Activated naive CD4-positive, alpha-beta T cell treated with anti-CD3 and anti-CD28 coated beads, Interleukin-2, amount 50 U/mL, for 72 hours (primary cell): ENCODE measurements around the gene TEPSIN. TPM values are rescaled to one million over a fixed set of nuclear protein-coding genes. Genes with fewer than 3 reads are reported as not detected.
"Not testable (repeated sequence)": the region's sequence is repeated elsewhere in the genome, so short reads cannot be mapped to it uniquely, and the experiment has no call there.

Experiments used
- ATAC-seq, 2 donors: fragments of 150-1000 bp; cut with Tn5 transposase; 2 replicates each; pipeline ENCODE4 v1.10.0; 2021; ENCODE audit warnings: mild to moderate bottlenecking in 2 of 2, moderate library complexity in 2 of 2
- DNase-seq, 2 donors: peaks; one replicate each; pipeline ENCODE4 v3.0.0; 2021 to 2022; ENCODE audit warnings: low spot score in 2 of 2
- H3K27ac Mint-ChIP-seq, 2 donors: one replicate each; pipeline ENCODE4 v1.8.0; 2022; ENCODE audit warnings: mild to moderate bottlenecking in 2 of 2, mixed read lengths in 2 of 2
- H3K36me3 Mint-ChIP-seq, 2 donors: one replicate each; pipeline ENCODE4 v1.8.0; 2022; ENCODE audit warnings: mixed read lengths in 2 of 2
- H3K9me3 Mint-ChIP-seq, 2 donors: one replicate each; pipeline ENCODE4 v1.8.0; 2022; ENCODE audit warnings: mixed read lengths in 2 of 2
- total RNA-seq, 2 donors: library from RNA; stranded (reverse); gene quantifications; one replicate each; pipeline ENCODE4 v1.2.3, GENCODE V29; 2022

Gene TEPSIN
- total RNA-seq, 2 donors from 2014 or later = 23.2 to 38.7 TPM

DNA sequence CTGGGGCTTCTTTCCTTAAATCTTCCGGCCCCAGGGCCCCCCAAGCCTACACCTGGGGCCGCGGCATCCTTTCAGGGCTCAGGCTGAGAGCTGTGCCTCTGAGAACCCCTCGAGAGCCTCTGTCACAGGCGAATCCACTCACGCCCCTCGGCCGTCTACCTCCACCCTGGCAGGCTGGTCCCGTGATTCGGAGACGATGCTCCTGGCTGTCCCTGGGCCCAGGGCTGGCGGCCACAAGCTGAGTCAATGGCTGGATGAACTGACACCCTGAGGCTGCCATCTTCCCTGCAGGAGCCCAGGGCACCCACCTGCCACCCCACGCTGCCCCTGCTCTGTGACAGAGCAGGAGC lies 4.4 kb downstream of the TEPSIN start:
- no peaks in the 10 kb centered on the region for H3K9me3 Mint-ChIP-seq
- no peak for ATAC-seq
- H3K36me3 Mint-ChIP-seq = peaks cover 0 to 6% of the 10 kb centered on the region in 2 donors
- H3K27ac Mint-ChIP-seq = peak overlapping the region in 1 of 2 donors; percentile 15
- no peak for DNase-seq

DNA sequence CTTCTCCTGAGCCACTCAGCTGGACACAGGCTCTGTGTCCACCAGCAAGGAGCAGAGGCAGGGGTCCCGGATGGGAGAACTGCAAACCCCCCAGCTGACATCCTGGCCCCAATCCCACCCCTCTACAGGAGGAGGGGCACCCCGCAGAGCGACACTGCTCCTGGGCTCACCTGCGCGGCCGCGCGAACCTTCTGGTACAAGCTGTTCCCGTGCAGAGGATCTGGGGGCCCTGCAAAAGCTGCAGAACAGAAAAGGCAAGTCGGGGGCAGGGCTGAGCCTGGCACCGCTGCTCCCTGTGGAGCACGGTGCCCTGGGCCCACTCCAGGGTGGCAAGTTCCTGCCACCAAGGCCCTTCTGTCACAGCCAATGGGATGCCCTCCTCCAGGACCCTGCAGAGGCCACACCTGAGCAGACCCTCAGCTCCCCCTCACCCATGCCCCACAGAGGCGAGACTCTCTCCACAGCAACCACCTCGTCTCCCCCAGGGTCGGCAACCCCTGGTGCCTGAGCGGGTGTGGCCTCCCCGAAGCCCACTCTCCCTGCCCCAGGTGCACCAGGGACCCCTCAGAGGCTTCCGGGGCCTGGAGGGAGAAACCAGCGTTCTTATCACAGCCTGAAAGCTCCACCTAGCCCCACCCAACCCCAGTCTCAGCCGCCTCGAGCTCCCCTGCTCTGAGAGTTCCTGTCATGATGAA lies 4.9 kb downstream of the TEPSIN start:
- H3K9me3 Mint-ChIP-seq = no peaks in the 10 kb centered on the region
- no peak for ATAC-seq
- no peak for DNase-seq
- no peak overlapping the region for H3K27ac Mint-ChIP-seq
- H3K36me3 Mint-ChIP-seq = peaks cover 0 to 6% of the 10 kb centered on the region in 2 donors

DNA sequence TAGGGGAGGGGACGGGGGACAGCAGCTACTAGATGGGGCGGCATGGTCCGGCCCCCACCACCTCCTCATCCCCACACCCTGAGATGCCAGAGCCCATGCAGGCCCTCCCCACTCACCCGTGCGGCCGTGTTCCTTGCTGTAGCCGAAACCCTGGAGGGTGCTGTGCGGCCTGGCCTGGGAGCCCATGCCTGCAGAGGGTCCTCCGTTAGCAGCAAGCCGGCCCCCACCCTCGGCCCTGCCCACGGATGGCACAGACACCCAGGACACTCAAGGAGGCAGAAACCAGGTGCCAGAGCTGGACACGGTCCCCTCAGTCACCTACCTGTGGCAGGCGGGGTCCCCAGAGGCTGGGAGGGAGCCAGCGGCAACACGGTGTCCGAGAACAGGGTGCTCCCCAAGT lies 5.5 kb downstream of the TEPSIN start:
- DNase-seq = no peak
- H3K27ac Mint-ChIP-seq = no peak overlapping the region
- no peaks in the 10 kb centered on the region for H3K9me3 Mint-ChIP-seq
- peaks cover 0 to 6% of the 10 kb centered on the region in 2 donors for H3K36me3 Mint-ChIP-seq
- ATAC-seq = no peak

DNA sequence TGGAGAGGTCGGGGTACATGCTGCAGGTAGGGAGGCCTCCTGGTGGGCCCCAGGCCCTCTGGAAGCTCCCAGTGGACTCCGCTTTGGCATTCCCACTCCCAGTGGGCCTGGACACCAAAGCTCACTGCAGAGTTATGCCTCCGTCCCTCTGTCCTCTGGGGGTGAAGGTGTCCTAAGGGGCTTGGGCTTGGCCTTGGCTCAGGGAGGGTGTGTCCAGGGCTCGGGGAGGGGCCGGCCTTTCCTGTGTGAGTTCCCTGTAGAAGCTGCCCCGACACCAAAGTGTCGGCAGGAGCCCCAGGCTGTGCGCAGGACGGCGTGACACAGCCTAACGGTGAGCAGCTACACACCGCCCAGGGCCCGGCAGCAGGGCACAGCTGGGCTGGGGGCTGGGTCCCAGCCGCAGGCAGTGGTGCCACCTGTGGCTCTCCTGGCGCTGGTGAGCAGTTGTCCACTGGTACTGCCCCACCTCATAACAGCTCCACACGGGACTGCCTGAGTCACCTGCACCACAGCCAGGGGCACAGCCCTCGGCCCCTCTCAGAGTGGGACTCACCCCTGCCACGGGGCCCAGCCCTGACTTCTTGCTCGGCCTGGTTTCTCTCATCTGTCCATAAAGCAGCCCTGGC lies 6.1 kb downstream of the TEPSIN start:
- Mint-ChIP-seq H3K36me3 (peaks cover 0 to 6% of the 10 kb centered on the region in 2 donors), H3K9me3 (peaks cover 0 to 1% of the 10 kb centered on the region in 2 donors), H3K27ac (no peak overlapping the region)
- ATAC-seq (no peak), DNase-seq (no peak)

DNA sequence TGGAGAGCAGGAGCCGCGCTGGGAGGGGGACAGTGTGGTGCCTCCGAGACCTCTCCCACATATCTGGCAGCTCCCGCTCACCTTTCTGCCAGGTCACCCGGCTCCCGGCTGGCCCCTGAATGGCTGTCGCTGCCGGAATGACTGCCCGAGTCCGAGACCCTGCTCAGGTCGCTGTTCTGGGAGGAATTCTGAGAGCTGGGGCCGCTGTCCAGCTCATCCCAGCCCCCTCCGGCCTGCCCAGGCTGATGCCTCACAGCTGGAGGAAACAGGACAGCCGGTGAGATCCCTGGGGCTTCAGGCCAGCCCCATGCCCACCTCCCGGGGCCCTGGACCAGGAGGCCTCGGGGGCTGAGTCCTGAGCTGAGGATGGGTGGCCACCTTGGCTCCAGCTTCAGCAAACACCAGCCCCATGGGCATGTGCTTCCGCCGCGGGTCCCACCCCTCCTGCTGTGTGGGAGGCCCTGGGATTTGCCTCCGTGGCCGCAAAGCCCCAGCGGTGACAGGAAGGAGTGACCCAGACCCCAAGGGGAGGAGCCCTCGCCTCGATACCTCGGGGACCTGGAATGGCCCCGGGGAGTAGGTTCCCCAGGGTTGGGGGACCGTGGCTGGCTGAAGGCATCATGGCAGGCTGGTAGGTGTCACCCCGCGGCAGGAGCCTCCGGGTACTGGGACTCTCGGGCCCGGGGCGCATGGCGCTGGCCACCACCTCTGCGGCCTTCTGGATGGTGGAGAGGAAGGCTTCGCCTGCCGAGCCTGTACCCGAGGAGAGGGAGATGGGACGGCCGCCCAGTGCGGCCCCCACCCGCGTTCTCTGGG lies 6.9 kb downstream of the TEPSIN start:
- Mint-ChIP-seq H3K9me3 (peaks cover 0 to 5% of the 10 kb centered on the region in 2 donors), H3K27ac (no peak overlapping the region), H3K36me3 (peaks cover 0 to 6% of the 10 kb centered on the region in 2 donors)
- ATAC-seq (no peak), DNase-seq (no peak)

DNA sequence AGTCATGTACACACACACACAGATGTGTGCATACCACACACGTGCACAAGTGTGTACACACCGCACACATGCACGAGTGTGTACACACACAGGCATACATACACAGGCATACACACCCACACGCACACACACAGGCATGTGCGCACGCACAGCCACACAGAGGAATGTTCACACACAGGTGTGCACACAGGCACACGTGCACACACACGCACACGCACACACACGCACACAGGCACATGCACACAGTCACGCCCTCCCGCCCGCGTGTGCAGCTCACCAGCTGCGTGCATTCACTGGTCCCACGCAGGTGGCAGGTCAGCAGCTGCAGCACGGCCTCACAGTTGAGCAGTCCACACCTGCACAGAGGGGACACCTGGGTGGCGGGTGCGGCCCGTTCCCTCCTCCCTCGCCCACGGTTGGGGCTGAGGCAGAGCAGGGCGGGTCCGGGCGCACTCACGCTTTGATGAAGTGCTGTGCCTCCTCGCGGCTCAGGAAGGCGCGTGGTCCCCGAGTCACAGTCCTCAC lies 7.7 kb downstream of the TEPSIN start:
- H3K9me3 Mint-ChIP-seq = peaks cover 0 to 5% of the 10 kb centered on the region in 2 donors
- ATAC-seq (no peak), DNase-seq (no peak)
- H3K27ac Mint-ChIP-seq = peak overlapping the region; percentile 1 to 24
- peaks cover 0 to 6% of the 10 kb centered on the region in 2 donors for H3K36me3 Mint-ChIP-seq

DNA sequence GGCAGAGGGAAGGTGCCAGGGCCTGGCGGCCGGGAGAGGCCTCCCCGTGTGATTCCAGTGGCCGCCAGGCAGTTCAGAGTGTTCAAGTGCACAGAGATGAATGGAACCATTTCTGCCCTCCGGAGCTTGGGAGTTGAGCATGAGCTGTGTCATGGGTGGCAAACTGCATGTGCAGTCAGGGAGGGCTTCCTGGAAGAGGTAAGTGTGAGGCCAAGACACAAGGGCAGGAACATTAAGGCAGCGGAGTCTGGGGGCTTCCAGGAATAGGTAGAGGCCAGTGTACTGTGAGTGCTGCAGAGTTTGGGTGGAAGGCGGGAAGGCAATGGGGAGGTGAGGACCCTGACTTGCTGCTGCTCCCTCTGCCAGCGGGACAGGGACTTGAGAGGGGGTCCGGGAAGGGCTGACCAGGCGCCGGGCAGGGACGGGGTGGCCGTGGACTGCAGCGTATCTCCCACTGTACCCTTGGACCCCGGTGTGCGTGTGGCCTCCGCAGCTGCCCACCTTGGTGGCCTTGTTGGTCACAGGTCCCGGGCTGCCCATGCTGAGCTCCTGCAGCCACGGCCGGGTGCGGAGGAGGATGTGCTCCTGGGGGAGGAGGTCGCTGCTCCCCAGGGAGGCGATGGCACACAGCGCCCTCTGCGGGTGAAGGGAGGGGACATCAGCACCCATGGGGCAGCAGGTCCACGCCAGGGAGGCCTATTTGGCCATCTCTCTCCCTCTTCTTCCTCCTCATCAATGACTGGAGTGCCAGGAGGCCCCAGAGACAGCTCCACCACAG lies 8.6 kb downstream of the TEPSIN start:
- peaks cover 0 to 5% of the 10 kb centered on the region in 2 donors for H3K9me3 Mint-ChIP-seq
- peak overlapping the region in 1 of 2 donors; percentile 32 for H3K27ac Mint-ChIP-seq
- ATAC-seq (peak in 1 of 2 donors; percentile 31), DNase-seq (no peak)
- peaks cover 0 to 6% of the 10 kb centered on the region in 2 donors for H3K36me3 Mint-ChIP-seq

DNA sequence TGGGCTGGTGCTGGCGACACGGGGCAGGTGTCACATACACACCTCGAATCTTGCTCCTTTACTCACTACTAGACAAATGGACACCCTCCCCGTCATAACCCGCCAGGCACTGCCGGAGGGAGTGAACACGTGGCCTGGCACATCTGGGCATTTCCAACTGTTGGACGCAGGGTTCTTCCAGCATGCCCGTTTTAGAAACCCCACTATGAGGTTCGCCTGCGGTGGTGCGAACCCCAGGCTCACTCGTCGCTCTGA lies 9.3 kb downstream of the TEPSIN start:
- DNase-seq = no peak
- Mint-ChIP-seq H3K9me3 (peaks cover 0 to 5% of the 10 kb centered on the region in 2 donors), H3K27ac (peak overlapping the region in 1 of 2 donors; percentile 32), H3K36me3 (peaks cover 0 to 6% of the 10 kb centered on the region in 2 donors)
- ATAC-seq = no peak

DNA sequence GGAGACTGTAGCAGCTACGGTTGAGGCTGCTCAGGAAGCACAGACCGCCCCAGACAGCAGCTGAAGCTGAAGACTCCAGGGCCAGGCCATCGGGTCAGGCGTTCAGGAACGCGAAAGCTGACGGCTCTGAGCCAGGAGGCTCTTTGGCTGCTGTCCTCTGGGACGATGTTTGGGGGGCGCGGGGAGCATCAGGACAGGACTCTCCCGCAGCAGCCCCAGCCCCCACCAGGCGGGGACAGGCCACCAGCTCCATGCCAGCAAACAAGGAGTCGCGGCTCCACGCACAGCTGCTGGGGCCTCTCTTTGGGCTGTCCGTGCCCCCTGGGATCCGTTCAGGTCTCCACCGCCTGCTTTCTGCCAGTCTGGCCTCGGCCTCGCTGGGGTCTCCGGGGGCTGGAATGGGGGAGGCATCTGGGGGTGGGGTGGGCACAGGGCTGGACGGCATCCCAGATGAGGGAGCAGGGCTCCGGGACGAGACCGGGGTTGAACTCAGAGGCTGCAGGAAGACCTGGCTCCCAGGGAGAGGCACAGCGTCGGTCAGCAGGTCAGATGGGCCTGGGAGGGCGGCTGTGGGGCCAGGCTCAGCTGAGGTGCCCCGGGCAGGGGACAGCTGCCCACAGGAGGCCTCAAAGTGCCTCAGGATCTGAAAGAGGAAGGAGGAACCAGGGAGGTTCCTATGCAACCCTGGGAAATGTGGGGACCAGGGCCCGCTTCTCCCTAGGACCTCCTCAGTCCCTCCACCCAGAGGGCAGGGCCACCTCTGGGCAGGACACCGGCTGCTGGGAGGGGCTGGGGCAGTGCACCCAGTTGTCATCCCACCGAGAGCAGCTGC lies 9.8 kb downstream of the TEPSIN start:
- no peak overlapping the region for H3K27ac Mint-ChIP-seq
- peaks cover 0 to 6% of the 10 kb centered on the region in 2 donors for H3K36me3 Mint-ChIP-seq
- DNase-seq (no peak), ATAC-seq (no peak)
- peaks cover 0 to 5% of the 10 kb centered on the region in 2 donors for H3K9me3 Mint-ChIP-seq

DNA sequence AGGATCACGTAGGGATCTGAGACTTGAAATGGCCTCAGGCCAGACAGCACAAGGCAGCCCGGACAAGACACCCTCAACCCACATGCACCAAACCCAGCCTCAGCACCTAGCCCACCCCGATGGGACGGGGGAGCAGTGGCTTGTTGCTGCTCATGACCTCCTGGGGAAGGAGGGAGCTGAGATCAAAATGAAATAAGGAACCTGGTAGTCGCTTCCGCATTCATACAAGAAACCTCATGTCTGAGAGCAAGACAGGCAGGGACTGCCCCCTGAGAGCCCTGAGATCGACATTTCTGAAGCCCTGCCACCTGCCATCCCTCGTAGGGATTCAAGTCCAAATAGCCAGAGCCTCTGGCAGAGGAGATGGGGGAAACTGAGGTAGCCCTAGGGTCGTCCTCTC lies 10.4 kb downstream of the TEPSIN start:
- ATAC-seq (no peak), DNase-seq (no peak)
- Mint-ChIP-seq H3K27ac (no peak overlapping the region), H3K36me3 (peaks cover 0 to 6% of the 10 kb centered on the region in 2 donors), H3K9me3 (peaks cover 0 to 5% of the 10 kb centered on the region in 2 donors)

DNA sequence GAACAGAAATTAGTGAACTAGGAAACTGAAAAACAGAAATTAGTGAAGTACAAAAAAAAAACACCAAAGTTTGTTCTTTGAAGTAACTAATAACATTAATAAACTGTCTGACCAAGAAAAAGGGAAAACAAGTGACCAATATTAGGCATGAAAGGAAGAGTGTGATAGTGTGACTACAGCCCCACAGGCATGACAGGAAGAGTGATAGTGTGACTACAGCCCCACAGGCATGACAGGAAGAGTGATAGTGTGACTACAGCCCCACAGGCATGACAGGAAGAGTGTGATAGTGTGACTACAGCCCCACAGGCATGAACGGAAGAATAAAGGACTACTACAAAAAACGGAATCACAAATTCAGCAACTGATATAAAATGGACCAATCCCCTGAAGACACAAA lies 11.2 kb downstream of the TEPSIN start:
- H3K36me3 Mint-ChIP-seq, DNase-seq, H3K9me3 Mint-ChIP-seq, ATAC-seq, H3K27ac Mint-ChIP-seq: not testable (repeated sequence)

DNA sequence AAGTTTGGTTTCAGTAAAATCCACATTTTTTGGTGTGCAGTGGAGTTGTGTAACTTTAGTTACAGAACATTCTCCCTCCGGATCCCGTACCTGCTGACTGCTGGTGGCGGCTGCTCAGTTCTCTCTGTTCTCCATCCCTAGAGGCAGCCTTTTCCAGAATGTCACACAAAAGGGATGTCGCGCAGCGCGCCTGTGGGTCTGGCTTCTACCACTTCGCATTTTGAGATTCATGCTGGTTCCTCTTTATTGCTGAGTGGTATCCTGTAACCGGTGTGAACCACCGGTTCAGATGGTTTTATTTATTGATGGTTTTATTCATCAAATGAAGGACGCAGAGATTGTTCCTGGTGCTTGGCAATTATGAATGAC lies 15.1 kb downstream of the TEPSIN start:
- no peaks in the 10 kb centered on the region for H3K36me3 Mint-ChIP-seq
- ATAC-seq (no peak), DNase-seq (no peak)
- peak overlapping the region in 1 of 2 donors; percentile 12 for H3K27ac Mint-ChIP-seq
- H3K9me3 Mint-ChIP-seq = peaks cover 0 to 5% of the 10 kb centered on the region in 2 donors

DNA sequence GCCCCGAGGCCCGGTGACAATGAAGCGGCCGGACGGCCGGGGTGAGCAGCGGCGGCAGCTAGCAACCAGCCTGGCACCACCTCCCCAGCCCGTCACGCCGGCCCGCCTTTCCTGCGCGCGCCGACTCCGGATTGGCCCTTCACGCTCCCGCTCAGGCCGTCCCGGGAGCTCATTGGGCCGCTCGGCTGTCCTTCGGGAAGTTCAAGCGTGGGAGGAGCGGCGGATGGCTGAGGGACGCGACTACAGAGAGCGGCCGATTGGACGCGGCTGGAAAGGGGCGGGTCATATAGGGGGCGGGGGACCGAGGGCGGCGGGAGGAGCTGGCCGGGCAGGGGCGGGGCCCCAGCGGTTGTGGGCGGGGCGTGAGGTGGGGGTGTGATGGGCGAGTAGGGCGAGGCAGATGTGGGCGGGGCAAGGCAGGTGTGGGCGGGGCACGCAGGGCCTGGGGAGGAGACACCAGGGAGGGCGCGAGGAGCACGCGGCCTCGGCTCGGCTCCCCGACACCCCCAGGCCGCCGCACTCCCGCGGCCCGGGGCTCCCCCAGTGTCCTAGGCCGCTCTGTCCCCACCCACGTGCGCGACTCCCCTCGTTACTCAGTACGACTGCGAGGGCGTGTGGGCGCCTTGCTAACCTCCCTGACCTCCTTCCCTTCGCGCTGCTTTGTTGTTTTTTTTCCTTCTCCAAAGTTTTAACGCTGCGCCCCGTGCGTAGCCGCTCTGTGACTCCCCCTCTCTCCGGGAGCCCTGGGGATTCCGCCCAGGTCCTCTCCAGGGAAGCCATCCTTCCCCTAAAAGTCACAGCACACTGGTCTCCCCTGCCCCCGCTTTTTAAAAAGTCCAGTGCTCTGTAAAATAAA lies 15.7 kb downstream of the TEPSIN start, which contains the start of gene CEP131:
Gene CEP131, minus strand, starts transcription at position 60 of the 856 bp plus-strand sequence. CDS start 2,909 bp downstream, outside the sequence.
- peak; percentile 99 for DNase-seq
- Mint-ChIP-seq H3K9me3 (peaks cover 0 to 5% of the 10 kb centered on the region in 2 donors), H3K36me3 (no peaks in the 10 kb centered on the region), H3K27ac (peak within 1 kb of the TSS in 1 of 2 donors; percentile 12)
- peak; percentile 96 to 97 for ATAC-seq

DNA sequence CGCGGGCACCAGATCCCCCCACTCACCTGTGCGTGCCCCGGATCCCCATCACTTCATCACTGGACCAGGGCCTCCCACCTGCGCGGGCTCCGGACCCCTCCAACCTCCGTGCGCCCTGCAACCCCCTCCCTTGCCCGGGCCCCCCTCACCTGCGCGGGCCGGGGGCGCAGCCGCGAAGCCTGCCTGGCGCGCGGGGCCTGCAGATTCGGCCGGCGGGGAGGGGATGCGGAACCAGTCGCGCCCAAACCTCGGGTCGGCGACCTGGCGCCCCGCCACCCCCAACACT lies 16.3 kb downstream of the TEPSIN start:
- DNase-seq = no peak
- Mint-ChIP-seq H3K9me3 (peaks cover 0 to 2% of the 10 kb centered on the region in 2 donors), H3K27ac (no peak overlapping the region), H3K36me3 (no peaks in the 10 kb centered on the region)
- ATAC-seq = no peak
